SK-N-SH treated with all-trans-retinoic acid at 6 μM for 48 hours (cell line): ENCODE results near the gene SEMA5B.

Experiments
- OSR1 ChIP-seq: fragments of 250-450 bp; sonication (Bioruptor Pico); IDR thresholded peaks from 2 replicates; pipeline ENCODE4 v1.8.0; 2022; ENCODE audit warnings: moderate library complexity, mild to moderate bottlenecking, inconsistent platforms
- SNAI2 ChIP-seq: fragments of 250-450 bp; sonication (Bioruptor Pico); IDR thresholded peaks from 2 replicates; pipeline ENCODE4 v1.5.0; 2020; ENCODE audit warnings: mild to moderate bottlenecking, moderate library complexity
- TF ChIP-seq, protein P1 (sequence below): fragments of 250-450 bp; sonication (Bioruptor Pico); IDR thresholded peaks from 2 replicates; pipeline ENCODE4 v1.5.1; 2020; ENCODE audit warnings: low read depth, mild to moderate bottlenecking, moderate library complexity

DNA sequence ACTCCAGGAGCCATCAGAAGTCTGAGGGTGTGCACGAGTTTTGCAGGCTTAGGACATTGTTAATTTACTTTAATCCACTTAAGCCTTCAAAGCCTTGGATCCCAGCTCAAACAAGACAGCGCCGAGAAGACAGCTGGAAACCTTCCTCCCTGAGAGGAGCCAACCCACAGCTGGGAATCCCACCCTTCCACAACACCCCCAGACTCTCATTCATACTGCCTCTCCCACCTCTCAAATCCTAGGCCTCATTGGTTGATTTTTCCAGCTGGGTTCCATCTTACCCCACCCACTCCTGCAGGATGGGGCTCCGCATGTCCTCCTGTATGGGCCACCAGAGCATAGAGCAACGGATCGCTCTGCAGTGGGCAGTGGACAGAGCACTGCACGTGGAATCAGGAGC is 80.4 kb downstream of the SEMA5B start:
- no peak for TF ChIP-seq SNAI2 (CRISPR knock-in tag)
- TF ChIP-seq, protein P1, sequence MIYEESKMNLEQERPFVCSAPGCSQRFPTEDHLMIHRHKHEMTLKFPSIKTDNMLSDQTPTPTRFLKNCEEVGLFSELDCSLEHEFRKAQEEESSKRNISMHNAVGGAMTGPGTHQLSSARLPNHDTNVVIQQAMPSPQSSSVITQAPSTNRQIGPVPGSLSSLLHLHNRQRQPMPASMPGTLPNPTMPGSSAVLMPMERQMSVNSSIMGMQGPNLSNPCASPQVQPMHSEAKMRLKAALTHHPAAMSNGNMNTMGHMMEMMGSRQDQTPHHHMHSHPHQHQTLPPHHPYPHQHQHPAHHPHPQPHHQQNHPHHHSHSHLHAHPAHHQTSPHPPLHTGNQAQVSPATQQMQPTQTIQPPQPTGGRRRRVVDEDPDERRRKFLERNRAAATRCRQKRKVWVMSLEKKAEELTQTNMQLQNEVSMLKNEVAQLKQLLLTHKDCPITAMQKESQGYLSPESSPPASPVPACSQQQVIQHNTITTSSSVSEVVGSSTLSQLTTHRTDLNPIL, result no peak
- TF ChIP-seq OSR1 (CRISPR knock-in tag), result no peak
